ENCODE results near the gene AIRE. TPM values are rescaled to one million over a fixed set of nuclear protein-coding genes. Genes with fewer than 3 reads are reported as not detected.
"Not testable (repeated sequence)": the region's sequence is repeated elsewhere in the genome, so short reads cannot be mapped to it uniquely, and the experiment has no call there.

The AIRE gene
- total RNA-seq (ENCODE audit: insufficient read depth, low replicate concordance) = 0.72 TPM

DNA sequence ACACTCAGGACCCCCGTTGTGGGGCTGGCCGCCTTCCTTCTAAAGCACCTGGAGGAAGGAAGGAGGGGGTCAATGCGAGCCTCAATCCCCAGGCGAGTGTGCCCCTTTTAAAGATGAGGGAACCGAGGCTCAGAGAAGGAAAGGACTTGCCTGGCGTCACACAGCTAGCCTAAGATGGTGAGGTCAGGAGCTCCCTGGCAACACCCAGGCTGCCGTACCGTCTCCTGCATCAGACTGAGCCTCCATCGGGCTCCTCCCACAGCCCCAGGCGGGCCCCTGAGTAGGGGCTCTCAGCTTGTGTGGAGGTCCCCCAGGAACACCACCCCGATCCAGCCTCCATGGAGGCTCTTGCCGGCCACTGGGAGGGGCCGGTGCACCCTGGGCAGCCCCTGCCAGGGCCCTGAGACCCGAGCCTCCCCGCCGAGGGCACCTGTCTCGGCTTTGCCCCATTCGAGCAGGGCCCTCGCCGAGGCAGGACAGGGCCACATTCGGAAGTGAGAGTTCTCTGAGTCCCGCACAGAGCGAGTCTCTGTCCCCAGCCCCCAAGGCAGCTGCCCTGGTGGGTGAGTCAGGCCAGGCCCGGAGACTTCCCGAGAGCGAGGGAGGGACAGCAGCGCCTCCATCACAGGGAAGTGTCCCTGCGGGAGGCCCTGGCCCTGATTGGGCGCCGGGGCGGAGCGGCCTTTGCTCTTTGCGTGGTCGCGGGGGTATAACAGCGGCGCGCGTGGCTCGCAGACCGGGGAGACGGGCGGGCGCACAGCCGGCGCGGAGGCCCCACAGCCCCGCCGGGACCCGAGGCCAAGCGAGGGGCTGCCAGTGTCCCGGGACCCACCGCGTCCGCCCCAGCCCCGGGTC, at the start of gene AIRE:
Gene AIRE (plus strand): TSS at position 739 of the 855 bp plus-strand sequence. CDS start 131 bp downstream, outside the sequence.
- DNase-seq (ENCODE audit: low spot score) = no peak

DNA sequence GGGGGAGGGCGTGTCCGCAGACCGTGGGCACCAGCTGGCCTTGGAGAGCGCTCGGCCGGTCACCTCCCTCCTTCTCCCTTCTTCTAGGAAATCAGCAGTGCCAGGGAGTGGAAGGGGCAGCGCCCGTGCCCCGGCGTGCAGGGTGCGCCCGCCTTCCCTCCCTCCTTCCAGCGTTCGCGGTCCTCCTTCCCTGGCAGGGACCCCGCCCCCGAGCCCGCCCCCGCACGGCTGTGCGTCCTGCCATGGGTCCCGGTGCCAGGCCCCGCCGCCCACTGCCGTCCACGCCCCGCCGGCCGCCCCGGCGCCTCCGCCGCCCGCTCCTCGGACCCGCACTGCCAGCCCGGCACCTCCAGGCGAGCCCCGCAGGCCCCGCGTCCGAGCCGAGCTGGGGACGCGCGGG, 45.3 kb upstream of the AIRE start:
- not testable (repeated sequence) for DNase-seq (ENCODE audit: low spot score)

DNA sequence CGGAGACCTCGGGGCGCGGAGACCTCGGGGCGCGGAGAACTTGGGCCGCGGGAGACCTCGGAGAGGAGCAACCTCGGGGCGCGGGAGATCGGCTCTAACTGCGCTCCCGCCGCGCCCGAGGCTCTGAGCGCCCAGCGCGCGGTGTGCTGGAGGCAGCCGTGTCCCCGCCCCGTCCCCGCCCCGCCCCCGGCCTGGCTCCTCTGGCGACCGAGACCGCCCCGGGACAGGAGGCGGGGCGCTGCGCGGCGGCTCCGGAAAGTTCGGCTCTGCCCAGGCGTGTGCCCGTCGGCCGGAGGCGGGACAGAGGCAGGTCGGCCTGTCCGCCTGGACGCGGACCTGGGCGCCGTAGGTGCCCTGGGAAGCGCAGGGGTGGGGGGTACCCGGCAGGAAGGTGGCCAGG, 44.8 kb upstream of the AIRE start, which contains the start of gene ICOSLG:
Gene ICOSLG (minus strand): TSS at position 102 of the 400 bp plus-strand sequence. CDS start 126 bp downstream, outside the sequence.
- not testable (repeated sequence) for DNase-seq (ENCODE audit: low spot score)

DNA sequence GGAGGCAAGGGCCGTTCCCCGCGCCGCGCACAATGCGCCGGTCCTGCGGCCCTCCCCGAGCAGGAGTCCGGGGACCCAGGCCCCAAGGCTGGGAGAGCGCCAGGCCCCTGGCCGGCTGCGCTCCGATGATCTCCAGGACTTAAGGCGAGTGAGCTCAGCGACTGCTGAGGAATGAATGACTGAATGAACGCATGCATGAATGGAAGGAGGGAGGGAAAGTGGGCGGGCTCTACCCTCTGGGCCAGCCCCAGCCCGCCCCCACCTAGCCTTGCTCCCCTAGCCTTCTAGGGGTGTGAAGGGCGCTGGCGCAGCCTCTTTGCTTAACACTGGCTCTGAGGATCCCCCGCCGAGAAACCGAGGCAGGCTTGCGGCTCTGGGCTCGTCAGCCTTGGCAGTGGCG, 44.4 kb upstream of the AIRE start:
- DNase-seq (ENCODE audit: low spot score) = not testable (repeated sequence)

DNA sequence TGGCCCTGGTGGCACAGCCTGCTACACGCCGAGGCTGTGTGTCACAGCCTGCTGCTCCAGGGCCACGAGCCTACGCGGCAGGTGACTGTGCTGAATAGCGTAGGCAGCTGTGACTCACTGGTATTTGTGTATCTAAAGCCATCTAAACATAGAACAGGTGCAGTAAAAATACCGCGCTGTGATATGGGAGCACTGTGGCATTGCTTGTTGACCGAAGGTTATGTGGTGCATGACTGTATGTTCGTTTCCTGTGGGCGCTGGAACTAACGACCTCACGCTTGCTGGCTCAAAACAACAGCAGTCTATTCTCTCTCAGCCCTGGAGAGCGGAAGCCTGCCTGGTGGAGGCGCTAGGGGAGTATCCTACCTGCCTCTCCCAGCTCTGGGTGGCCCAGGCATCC, 41.7 kb upstream of the AIRE start:
- not testable (repeated sequence) for DNase-seq (ENCODE audit: low spot score)

DNA sequence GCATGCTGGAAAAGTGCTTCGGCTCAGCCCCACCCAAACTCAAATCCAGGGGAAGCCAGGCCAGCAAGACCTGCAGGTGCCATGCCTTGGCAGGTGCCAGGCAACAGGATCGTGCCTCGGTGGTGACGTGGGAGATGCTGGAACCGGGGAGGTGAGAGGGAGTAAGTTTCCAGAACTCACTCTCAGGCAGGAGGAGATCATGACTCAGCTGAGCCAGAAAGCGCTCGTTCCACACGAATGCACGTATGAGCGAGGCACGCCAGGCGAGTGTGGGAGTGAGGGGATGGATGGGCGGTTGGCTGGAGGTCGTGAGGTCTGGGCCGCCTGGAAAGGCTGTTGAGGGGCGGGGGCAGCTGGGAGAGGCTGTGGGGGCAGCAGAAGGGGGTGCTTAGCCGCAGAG, 37.8 kb upstream of the AIRE start:
- not testable (repeated sequence) for DNase-seq (ENCODE audit: low spot score)

DNA sequence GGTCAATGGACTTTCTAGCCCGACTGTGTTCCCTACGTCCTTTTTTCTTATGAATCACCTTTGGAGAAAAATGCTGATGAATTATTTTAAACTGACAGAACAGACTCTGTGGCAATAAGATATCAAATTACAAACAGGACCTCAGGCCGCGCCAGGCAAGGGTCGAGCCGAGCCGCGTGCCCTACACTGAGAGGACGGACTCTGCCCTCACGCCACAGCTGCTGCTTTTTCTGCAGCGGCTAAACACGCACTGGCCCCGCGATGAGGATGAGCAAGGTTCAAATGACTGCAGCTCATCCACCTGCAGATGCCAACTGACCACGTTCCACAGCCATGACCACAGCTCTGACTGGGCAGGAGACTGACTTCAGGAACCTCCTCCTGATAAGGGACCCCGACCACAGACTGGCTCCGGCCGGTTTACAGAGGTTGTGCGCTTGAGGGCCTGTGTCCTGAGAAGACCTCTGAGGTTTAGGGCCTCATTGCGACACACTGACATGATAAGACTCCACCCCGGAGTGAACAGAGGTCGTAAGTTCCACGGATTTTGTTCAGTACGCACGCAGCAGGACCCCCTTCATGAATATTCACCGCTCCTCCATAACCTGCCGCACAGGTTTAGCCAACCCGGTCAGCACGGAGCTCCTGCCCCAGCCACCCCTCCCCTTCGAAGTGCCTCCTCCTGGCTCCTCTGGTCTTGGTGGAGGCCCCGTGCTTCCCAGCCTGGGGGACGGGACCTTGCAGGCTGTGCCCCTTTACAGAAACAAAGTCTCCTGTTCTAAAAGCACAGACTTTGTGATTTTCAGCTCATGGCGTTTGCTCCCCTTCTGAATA, 36.3 kb upstream of the AIRE start:
- not testable (repeated sequence) for DNase-seq (ENCODE audit: low spot score)

DNA sequence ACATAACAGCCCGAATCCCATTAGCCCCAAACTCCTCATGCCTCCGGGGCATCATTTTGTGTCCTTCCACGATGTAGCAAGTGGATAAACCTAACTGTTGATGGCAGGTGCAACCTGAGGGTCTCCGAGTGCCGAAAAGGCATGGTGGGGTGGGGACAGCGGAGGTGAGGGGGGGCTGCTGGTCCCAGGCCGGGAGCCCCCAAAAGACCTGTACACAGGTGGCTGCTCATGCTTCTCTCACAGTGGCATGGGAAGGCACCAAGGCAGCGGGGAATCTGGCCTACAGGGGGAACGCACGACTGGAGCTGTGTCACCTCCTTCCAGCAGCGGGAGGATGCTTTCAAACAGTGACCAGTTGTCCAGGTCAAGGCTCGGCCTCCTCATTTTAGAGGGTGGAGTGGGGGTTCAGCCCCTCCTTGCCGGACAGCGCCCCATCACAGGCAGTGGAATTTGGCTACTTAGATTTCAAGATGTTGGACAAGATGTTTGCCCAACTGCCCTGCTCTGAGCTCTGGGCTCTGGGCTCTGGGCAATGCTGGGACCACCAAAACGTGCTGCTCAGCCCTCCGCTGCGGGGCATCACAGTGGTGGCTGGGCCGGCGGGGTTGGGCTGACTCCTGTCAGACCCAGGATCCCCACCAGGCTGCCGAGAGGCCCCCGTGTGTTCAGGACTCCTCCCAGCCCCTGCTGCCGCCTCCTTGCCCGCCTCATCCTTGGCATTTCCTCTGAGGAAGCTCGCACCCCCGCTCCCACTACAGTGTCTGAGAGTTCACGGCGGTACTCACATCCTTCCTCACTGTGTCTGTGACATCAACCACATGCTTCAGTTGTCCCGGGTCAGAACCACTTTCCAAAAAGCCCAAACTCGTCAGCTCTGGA, 31.6 kb upstream of the AIRE start:
- no peak for DNase-seq (ENCODE audit: low spot score)

DNA sequence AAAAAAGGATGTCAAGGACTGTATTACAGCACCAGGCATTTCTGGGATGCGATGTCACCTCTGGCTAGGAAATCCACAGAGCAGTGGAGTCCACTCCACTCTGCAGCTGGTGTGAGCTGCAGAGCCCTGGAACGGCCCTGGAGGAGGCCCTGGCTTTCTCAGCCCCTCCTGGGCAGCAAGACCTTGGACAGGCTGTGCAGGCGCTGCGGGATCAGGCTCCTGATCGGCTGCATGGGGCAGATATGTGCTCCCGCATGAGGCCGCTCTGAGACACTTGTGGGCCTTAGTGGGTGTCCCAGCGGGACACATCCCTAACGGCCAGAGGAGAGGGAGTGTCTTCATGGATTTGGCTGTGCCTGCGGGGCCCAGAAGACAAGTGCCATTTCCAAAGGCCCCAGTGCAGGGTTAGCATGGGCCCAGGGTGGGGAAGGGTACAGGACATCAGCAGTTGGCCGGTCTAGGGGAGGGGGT, 30.1 kb upstream of the AIRE start:
- DNase-seq (ENCODE audit: low spot score) = peak; percentile 23

DNA sequence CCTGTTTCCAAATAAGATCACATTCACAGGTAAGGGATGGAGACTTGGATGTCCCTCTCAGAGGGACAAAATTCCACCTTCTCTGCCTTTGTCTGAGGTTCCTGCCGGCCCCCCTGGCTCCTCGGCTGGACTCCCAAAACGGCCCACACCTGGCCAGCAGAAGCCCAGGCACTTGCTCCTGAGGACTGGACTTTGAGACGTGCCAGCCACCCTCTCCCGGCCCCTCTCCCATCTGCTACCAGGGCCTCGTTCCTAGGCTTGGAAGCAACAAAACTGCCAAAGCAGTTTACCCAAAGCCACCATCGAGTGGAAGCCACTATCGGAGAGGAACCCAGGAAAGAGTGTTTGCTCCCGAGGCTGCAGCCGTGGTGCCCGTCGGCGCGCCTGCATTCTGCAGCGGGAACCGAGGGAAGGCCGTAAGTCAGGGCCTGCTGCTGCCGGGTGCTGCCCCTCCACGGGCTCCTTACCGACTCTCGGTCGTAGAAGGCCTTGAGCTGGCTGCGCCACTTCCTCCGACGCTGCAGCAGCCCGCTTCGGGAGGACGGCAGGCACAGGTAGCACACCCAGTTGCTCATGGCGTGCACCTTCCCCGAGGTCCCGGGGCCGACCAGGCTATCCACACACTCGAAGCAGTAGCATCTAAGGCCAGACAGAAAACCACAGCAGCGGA, 27.5 kb upstream of the AIRE start:
- no peak for DNase-seq (ENCODE audit: low spot score)

DNA sequence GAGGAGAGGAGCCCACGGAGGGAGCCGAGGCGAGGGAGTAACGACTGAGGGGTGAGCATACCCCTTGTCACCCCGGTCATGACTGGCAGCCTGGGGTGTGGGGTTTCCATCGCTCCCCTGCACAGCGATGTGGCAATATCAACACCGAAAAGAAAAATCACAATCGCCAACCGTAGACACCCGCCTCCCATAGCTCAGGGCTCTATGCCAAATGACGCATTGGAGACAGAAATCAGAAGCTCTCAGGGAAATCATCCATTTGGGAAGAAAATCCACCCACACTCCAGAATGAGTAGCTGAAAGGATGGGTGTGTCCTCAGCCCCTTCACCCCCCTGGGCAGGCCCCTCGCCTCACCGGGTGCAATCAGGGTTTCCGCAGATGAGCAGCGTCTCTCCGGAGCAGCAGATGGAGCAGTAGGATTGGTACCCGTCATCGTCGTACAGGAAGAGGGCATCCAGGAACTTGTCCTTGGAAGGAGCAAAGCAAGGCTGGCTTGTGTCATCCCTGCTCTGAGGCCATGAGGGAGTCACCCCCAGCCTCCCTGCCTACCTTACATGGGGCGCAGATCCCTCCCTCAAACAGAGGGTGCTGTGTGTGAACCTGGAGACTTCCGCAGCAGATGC, 26.5 kb upstream of the AIRE start:
- DNase-seq (ENCODE audit: low spot score) = no peak

DNA sequence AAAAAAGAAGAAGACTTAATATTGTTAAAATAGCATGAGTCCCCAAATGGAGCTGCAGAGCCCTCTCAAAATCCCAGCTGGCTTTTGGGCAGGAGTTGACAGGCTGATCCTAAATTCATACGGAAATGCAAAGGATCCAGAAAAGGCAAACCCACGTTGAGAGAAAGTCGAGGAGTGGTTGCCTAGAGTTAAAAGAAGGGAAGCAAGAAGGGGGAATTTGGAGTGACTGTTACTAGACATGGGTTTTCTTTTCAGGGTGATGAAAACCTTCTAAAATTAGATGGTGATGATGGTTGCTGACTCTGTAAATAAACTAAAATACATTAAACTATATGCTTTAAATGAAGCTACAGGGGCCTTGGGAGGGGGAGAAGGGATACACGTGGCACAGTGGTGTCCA, 25.6 kb upstream of the AIRE start:
- no peak for DNase-seq (ENCODE audit: low spot score)

DNA sequence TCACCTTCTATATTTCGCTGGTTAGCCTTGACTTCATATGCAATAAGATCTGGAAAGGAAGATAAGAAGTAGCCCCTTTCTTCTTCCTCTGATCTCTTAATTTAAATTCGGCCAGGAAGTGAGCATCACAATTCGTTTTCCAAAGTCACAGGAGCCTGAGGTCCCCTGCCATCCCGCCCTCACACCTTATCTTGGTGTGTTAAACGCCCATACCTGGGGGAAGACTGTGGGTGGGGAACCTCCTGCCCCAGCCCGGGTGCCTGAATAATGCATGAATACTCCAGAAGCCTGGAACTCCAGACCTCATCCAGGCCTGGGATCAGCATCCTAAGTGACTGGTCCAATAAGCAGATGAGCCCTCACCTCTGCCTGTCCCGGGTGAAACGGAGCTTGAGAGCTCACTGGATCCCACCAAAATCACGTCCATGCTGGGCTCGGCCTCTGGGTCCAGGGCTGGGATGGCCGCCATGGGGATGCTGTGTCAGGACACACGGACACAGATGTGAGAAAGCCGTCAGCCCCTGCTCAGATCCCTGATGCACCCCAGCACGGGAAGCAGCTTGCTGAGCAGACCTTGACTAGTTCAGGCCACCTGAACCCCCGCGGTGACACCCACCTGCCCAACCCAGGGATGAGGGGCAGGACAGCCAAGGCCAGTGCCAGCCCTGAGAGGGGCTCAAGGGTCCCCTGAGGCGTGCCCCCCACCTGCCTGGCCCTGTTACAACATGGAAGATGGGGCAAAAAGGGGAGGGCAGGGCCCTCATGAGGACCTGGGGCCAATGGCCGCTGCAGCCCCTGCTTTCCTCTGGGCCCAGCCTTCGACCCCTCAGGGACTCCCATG, 24.7 kb upstream of the AIRE start:
- no peak for DNase-seq (ENCODE audit: low spot score)

DNA sequence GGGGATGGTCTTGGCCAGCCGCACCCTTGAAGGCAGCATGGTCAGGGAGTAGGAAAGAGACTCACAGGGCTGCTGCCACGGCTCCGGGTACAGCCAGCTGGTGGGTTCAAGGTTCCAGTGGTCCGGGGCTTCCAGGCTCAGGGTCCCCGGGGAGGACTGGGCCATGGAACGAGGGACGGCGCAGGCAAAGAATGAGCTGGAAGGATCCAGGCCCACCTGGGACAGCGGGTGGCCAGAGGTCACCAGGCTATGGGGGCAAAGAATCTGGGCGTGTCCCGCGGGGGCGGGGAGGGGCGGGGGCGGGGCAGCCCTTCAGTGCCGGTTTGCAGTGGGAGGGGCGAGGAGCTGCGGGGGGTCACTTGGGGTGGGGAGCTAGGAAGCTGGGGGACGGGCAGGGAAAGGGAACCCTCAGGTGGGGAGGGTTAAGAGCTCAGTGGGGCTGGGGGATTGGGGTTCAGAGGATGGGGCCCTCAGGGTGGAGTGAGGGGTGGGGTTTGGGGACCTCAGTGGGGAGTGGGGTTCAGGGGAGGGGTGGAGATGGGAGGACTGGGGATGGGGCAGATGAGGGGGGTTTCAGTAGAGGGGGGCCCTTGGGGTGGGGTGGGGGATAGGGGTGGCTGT, 23.9 kb upstream of the AIRE start, which contains the start of gene DNMT3L:
Gene DNMT3L (minus strand): TSS at position 223 of the 621 bp plus-strand sequence. CDS start 638 bp downstream, outside the sequence.
- no peak for DNase-seq (ENCODE audit: low spot score)

DNA sequence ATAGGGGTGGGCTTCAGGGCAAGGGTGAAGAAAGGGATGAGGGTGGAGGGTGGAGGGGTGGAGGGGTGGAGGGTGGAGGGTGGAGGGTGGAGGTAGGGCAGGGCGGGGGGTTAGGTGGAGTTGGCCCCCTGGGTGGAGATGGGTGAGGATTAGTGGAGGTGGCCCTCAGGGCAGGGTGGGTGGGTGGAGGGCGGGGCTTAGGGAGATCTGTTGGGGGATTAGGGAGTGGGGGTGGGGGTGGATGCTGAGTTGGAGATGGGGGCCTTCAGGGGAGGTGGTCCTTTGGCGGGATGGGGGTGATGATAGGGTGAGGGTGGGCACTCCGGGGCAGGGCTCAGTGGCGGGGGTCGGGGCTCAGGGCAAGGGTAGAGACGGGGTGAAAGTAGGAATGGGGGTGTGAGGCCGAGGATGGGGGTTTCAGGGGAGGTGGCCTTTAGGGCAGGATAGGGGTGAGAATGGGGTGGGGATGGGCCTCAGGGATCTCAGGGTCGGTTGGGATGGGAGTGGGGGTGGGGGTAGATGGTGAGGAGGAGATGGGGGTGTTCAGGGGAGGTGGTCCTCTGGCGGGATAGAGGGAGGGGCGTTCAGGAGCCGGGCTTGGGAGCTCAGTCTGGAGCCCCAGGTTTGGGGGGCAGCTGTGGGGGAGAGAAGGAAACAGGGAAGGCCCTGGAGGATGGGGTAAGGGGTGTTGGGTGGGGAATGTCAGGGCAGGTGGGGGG, 23.2 kb upstream of the AIRE start:
- no peak for DNase-seq (ENCODE audit: low spot score)

DNA sequence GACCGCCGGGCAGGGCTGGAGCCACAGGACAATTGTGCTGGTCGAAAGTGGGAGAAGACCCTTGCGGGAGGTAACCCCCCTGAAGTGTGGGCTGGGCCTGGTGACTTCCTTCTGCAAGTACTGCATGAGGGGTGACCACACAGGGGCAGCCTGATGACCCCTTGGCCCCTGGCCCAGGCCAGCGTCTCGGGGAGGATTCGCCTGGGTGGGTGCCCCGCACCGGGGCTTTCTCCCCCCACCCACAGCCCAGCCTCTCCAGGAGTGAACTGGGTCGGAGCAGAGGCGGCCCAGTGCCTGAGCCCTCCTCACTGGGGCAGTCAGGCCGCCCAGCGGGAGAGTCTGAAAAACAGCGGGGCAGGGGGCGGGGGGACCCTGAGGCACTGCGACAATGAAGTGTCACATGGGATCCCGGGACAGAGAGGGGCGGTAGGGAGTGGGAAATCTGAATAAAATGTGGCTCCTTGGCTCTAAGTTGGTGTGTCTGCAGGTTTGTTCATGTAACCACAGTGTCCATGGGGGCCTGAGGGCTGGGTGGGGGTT, 22.4 kb upstream of the AIRE start:
- DNase-seq (ENCODE audit: low spot score) = no peak

DNA sequence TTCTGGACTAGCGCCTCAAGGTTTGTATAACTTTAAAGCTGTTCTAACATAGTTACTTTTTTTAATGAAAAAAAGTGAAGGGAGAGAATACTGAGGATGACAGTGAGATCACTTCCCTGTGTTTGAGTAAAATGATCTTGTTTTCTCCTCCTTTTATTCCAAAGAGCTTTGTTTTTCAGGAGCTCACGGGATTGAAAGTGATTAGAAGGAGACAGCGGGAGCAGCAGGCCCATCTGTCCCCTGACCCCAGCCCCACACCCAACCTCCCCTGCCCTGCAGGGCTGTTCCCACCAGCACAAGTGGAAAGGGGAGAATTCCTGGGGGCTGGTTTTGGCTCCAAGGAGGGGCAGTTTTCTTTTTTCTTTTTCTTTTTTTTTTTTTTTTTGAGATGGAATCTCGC, 21.9 kb upstream of the AIRE start:
- no peak for DNase-seq (ENCODE audit: low spot score)

Measured in umbilical cord (tissue), 2 donors.